Uterus (tissue), 2 donors: ENCODE data around the gene ABCA9.

Experiments used
- POLR2A ChIP-seq, 2 donors: fragments of 450-650 bp; IDR thresholded peaks; one replicate each; pipeline ENCODE4 v1.6.1; 2016; ENCODE audit warnings: antibody characterized with exemption in 2 of 2, mild to moderate bottlenecking in 1 of 2, moderate library complexity in 1 of 2
- TF ChIP-seq, protein P1 (sequence below), 4 experiments: fragments of 200-600 bp in 2 of 4; fragments of 450-650 bp in 2 of 4; sonication (generic) in 2 of 4; IDR thresholded peaks; one replicate each; pipeline ENCODE4 v1.5.1; 2016 to 2019; ENCODE audit warnings: antibody characterized with exemption in 4 of 4, mild to moderate bottlenecking in 2 of 4, moderate library complexity in 1 of 4

DNA sequence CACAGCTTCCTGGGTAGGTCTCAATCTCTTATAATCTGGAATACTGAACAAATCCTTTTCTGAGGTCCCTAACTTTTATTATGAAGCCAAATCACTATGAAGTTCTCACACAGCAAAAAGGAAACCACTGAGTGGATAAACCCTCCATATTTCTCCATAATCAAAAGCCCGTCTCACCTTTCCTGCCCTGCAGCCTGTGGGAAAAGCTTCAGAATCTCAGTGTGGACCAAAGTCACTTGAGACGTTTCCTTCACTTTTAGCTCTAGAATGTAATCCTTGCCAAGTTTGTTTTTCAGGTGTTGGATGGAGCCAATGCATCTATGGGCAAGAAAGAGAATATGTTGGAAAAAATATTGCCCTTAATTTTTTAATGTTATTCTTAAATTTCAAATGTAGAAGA lies 22.0 kb upstream of the ABCA9 start:
- no peak for TF ChIP-seq POLR2A (IDR thresholded peaks at IDR 0.05)
- TF ChIP-seq, protein P1, sequence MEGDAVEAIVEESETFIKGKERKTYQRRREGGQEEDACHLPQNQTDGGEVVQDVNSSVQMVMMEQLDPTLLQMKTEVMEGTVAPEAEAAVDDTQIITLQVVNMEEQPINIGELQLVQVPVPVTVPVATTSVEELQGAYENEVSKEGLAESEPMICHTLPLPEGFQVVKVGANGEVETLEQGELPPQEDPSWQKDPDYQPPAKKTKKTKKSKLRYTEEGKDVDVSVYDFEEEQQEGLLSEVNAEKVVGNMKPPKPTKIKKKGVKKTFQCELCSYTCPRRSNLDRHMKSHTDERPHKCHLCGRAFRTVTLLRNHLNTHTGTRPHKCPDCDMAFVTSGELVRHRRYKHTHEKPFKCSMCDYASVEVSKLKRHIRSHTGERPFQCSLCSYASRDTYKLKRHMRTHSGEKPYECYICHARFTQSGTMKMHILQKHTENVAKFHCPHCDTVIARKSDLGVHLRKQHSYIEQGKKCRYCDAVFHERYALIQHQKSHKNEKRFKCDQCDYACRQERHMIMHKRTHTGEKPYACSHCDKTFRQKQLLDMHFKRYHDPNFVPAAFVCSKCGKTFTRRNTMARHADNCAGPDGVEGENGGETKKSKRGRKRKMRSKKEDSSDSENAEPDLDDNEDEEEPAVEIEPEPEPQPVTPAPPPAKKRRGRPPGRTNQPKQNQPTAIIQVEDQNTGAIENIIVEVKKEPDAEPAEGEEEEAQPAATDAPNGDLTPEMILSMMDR (IDR thresholded peaks at IDR 0.05) = no peak
